ENCODE data around the gene TCAF1.

DNA sequence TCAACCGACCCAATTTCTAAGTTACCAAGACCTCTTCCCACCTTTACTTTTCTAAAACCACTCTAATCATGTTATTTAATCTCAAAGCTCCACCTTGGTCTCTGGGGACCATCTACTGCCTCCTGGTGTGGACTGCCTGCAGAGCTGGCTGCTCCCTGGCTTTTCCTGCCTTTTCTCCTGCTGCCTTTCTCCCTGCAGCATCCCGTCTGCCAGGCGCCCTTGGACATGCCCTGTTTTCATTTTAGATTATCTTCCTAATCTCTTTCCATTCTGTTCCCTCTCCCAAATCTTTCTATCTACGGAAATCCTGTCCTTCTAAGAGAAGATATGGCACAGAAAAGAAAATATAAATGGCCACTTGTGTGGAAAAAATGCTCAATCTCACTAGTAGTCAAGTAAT, 23.1 kb downstream of the TCAF1 start:
- TF ChIP-seq CTCF (IDR thresholded peaks at IDR 0.05) (no peak), EZH2 (IDR thresholded peaks at IDR 0.05; ENCODE audit: borderline replicate concordance, insufficient read depth, low read depth, low read length, poor library complexity, severe bottlenecking) (no peak)
